GM19238 (cell line): ENCODE data around the gene LPAR6.

Source experiments
- DNase-seq: peaks from one replicate; pipeline ENCODE4 v3.0.0; 2011; ENCODE audit warnings: low spot score; ENCODE audit not compliant: insufficient read length

The LPAR6 gene

GRCh38 chr13:48377857-48378256 lies 35.1 kb downstream of the LPAR6 start:
- no peak for DNase-seq

DNA sequence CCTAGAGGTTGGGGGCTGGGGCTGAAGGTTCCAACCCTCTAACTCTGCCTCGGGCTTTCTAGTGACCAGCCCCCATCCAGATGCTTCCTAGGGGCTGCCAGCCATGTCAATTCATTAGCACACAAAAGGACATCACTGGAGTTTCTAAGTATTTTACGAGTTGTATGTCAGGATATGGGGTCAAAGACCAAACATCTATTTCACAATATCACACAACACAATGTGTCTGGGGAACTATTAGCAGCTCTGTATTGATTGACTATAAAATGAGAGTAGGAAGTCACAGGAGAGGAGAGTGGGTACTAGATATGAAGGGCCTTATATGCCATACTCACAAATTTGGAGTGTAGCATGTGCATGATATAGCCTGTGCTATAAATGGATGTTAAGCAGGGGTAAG lies 42.1 kb downstream of the LPAR6 start:
- DNase-seq: no peak

DNA sequence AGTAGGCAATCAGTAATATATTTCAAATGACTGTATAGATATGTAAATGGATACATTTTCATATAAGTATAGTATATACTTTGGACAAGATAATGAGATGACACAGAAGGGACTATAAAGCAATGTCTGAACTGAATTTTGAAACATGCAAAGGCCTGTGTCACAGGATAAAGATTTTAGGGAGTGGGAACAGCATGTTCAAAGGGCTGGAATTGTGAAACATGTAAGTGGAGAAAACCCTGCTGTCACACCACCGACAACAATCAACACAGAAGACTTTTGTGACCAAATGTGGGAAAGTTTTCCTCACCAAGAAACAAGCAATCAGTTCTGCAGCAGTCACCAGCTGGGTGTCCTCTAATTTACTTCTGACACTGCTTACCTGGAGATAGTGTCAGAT lies 42.9 kb downstream of the LPAR6 start:
- DNase-seq: no peak
